HCT116 (cell line): Measurements from ENCODE around the gene HMGB3.

Experiments
- CTCF ChIP-seq, 3 experiments: fragments of 200-600 bp in 1 of 3; sonication (generic) in 1 of 3; IDR thresholded peaks in 2 of 3; conservative IDR thresholded peaks in 1 of 3; 2 replicates each; pipeline ENCODE4 v1.5.1; 2012 to 2017; ENCODE audit warnings: low read depth in 2 of 3, low read length in 2 of 3, antibody characterized with exemption in 1 of 3, borderline replicate concordance in 1 of 3, control low read depth in 1 of 3, mild to moderate bottlenecking in 1 of 3, mixed read lengths in 1 of 3, mixed run types in 1 of 3, moderate library complexity in 1 of 3; ENCODE audit not compliant: insufficient read depth in 1 of 3
- EZH2 ChIP-seq: fragments of 200-600 bp; sonication (generic); IDR thresholded peaks from 2 replicates; pipeline ENCODE4 v1.6.1; 2017; ENCODE audit warnings: antibody characterized with exemption, mixed run types
- YY1 ChIP-seq: IDR thresholded peaks from 2 replicates; pipeline ENCODE4 v1.6.1; 2011; ENCODE audit warnings: low read length, low read depth, moderate library complexity, mild to moderate bottlenecking; ENCODE audit not compliant: insufficient replicate concordance; ENCODE audit errors: extremely low read depth

- TF ChIP-seq CTCF (IDR thresholded peaks at IDR 0.05 in 2 of 3, conservative IDR thresholded peaks at IDR 0.05 in 1 of 3; ENCODE audit: borderline replicate concordance in 1 of 3, insufficient read depth in 1 of 3, low read depth in 2 of 3, low read length in 2 of 3) = no peak
- no peak for TF ChIP-seq YY1
- TF ChIP-seq EZH2 = no peak
Measured at GRCh38 chrX:150936556-150936955, 46.6 kb upstream of the HMGB3 start.
